Psoas muscle (tissue), 8 donors: ENCODE data around the gene HAO1. TPM values are rescaled to one million over a fixed set of nuclear protein-coding genes. Genes with fewer than 3 reads are reported as not detected.

Experiments
- ATAC-seq, 4 donors: fragments of 200-7000 bp; cut with Tn5 transposase; one replicate each; pipeline ENCODE4 v1.9.1; 2020; ENCODE audit warnings: moderate library complexity in 3 of 4, mild to moderate bottlenecking in 2 of 4
- DNase-seq, 2 donors: peaks; one replicate each; pipeline ENCODE4 v3.0.0-alpha.2; 2020
- H3K27ac ChIP-seq: fragments of 200-600 bp; one replicate; pipeline ENCODE4 v1.8.0; 2022
- H3K27me3 ChIP-seq, 3 donors: fragments of 200-600 bp in 1 of 3; one replicate each; pipeline versions ENCODE4 v1.6.1 to v1.8.0; 2013 to 2022; ENCODE audit warnings: low read length in 2 of 3, mild to moderate bottlenecking in 2 of 3, moderate library complexity in 1 of 3; ENCODE audit not compliant: insufficient read depth in 3 of 3
- H3K36me3 ChIP-seq, 2 donors: fragments of 200-600 bp in 1 of 2; one replicate each; pipeline versions ENCODE4 v1.6.1 to v1.8.0; 2013 to 2022; ENCODE audit warnings: low read depth in 1 of 2, mild to moderate bottlenecking in 1 of 2, moderate library complexity in 1 of 2; ENCODE audit not compliant: insufficient read depth in 1 of 2
- H3K4me1 ChIP-seq: fragments of 200-600 bp; one replicate; pipeline ENCODE4 v1.8.0; 2022
- H3K4me3 ChIP-seq: fragments of 200-600 bp; one replicate; pipeline ENCODE4 v1.8.0; 2022; ENCODE audit warnings: mild to moderate bottlenecking
- H3K9me3 ChIP-seq: fragments of 200-600 bp; one replicate; pipeline ENCODE4 v1.8.0; 2022
- CTCF ChIP-seq: fragments of 200-600 bp; IDR thresholded peaks from one replicate; pipeline ENCODE4 v1.8.0; 2022; ENCODE audit warnings: antibody characterized with exemption
- WGBS, 3 donors: extraction: QIAGEN DNeasy Blood & Tissue Kit; methylation state at CpG; one replicate each; pipeline versions ENCODE4 v1.1.6 to v1.1.7; 2013; 5-methylcytosine and 5-hydroxymethylcytosine counted together
- intact Hi-C, 2 donors: fragments of 100-400 bp; cut with DNase I; formaldehyde crosslinking; loops; one replicate each; pipeline versions ENCODE4 v1.11.0 to v1.14.2; 2022
- polyA plus RNA-seq, 3 donors: library from polyadenylated mRNA; stranded (reverse); fragments of 200-250 nt; gene quantifications; one replicate each; pipeline ENCODE4 v1.2.3, GENCODE V29; 2013
- total RNA-seq, 4 donors: library from RNA; stranded (reverse); fragmentation: NEBNext Ultra II Directional in 2 of 4; extraction: Animal tissue kit (Norgen Biotek cat#: 25700) in 2 of 4; gene quantifications; one replicate each; pipeline versions ENCODE4 v1.2.1 to v1.2.4, GENCODE V29; 2021 to 2023
- donor health status: healthy with polysubstance abuse.
- donor health status: DM: no; HTN: no; CAD: no; lungs with moderate emphysema.
- donor health status: Bipolar disorder and iron deficiency.
- donor health status: healthy.
- donor health status: DM: yes; HTN: yes; CAD: no.
- donor health status: DM: no; HTN: no; CAD: no.
- donor health status: DM: no; HTN: no; CAD: no.
- donor health status: DM: yes; HTN: yes; CAD: no.

The HAO1 gene
- total and polyA plus RNA-seq, 7 donors = not detected

- Histone ChIP-seq H3K4me3 (no peak overlapping the region), H3K27me3 (no peaks in the 10 kb centered on the region), H3K9me3 (no peaks in the 10 kb centered on the region), H3K4me1 (no peaks in the 10 kb centered on the region), H3K36me3 (peaks cover 0 to 64% of the 10 kb centered on the region in 2 donors), H3K27ac (no peak overlapping the region)
- DNase-seq = no peak
- WGBS, 3 donors = 71 to 74% (median 72%) methylated on average over 10 of the region's 10 CpGs
- ATAC-seq = no peak
- intact Hi-C loops = no loop called here
- TF ChIP-seq CTCF = peak; percentile 22
These were observed 40.2 kb upstream of the HAO1 start for GRCh38 chr20:7980332-7981046.

- Histone ChIP-seq H3K27ac (no peak overlapping the region), H3K36me3 (peaks cover 0 to 43% of the 10 kb centered on the region in 2 donors), H3K27me3 (no peaks in the 10 kb centered on the region), H3K9me3 (no peaks in the 10 kb centered on the region), H3K4me1 (no peaks in the 10 kb centered on the region), H3K4me3 (no peak overlapping the region)
- no peak for TF ChIP-seq CTCF
- WGBS, 3 donors = 93 to 95% (median 95%) methylated on average over 5 of the region's 5 CpGs
- ATAC-seq = no peak
- DNase-seq = no peak
- intact Hi-C loops = no loop called here
These were observed 37.5 kb upstream of the HAO1 start for GRCh38 chr20:7977709-7978108.

GRCh38 chr20:7975851-7976414 is 35.7 kb upstream of the HAO1 start:
- Histone ChIP-seq H3K36me3 (peaks cover 0 to 25% of the 10 kb centered on the region in 2 donors), H3K9me3 (no peaks in the 10 kb centered on the region), H3K27ac (no peak overlapping the region), H3K4me3 (no peak overlapping the region), H3K4me1 (no peaks in the 10 kb centered on the region), H3K27me3 (no peaks in the 10 kb centered on the region)
- DNase-seq (no peak), ATAC-seq (no peak)
- no peak for TF ChIP-seq CTCF
- intact Hi-C loops = no loop called here
- 66 to 71% (median 69%) methylated on average over 9 of the region's 9 CpGs for WGBS, 3 donors

GRCh38 chr20:7974785-7975435 is 34.7 kb upstream of the HAO1 start:
- ATAC-seq (no peak), DNase-seq (no peak)
- Histone ChIP-seq H3K4me1 (no peaks in the 10 kb centered on the region), H3K4me3 (no peak overlapping the region), H3K36me3 (peaks cover 0 to 17% of the 10 kb centered on the region in 2 donors), H3K9me3 (no peaks in the 10 kb centered on the region), H3K27me3 (no peaks in the 10 kb centered on the region), H3K27ac (no peak overlapping the region)
- intact Hi-C loops = no loop called here
- no peak for TF ChIP-seq CTCF
- WGBS, 3 donors = 74 to 82% (median 77%) methylated on average over 4 of the region's 4 CpGs
